K562 (cell line): Measurements from ENCODE around the gene CORO1A. TPM values are rescaled to one million over a fixed set of nuclear protein-coding genes. Genes with fewer than 3 reads are reported as not detected.

Source experiments
- ARID2 ChIP-seq: fragments of 450-650 bp; IDR thresholded peaks from 2 replicates; pipeline ENCODE4 v1.6.1; 2017; ENCODE audit warnings: antibody characterized with exemption, mild to moderate bottlenecking
- ATF1 ChIP-seq, 2 experiments: fragments of 450-650 bp in 1 of 2; IDR thresholded peaks; 2 replicates each; pipeline ENCODE4 v1.6.1; 2016; ENCODE audit warnings: missing compliant biosample characterization in 1 of 2, missing genetic modification characterization in 1 of 2
- ETS2 ChIP-seq: IDR thresholded peaks from 2 replicates; pipeline ENCODE4 v1.6.1; 2016; ENCODE audit warnings: borderline replicate concordance, missing genetic modification characterization, mild to moderate bottlenecking, moderate library complexity, missing compliant biosample characterization; ENCODE audit not compliant: poor library complexity, severe bottlenecking
- FOXJ2 ChIP-seq: fragments of 200-800 bp; sonication (Bioruptor generic); IDR thresholded peaks from 2 replicates; pipeline ENCODE4 v1.6.1; 2016; ENCODE audit warnings: missing genetic modification characterization, missing compliant biosample characterization
- HDAC2 ChIP-seq: fragments of 450-650 bp; IDR thresholded peaks from 2 replicates; pipeline ENCODE4 v1.6.1; 2016; ENCODE audit warnings: mild to moderate bottlenecking
- HMG20B ChIP-seq: fragments of 250-450 bp; sonication (Bioruptor Pico); IDR thresholded peaks from 2 replicates; pipeline ENCODE4 v1.5.0; 2021; ENCODE audit warnings: mild to moderate bottlenecking
- MCM3 ChIP-seq: fragments of 450-650 bp; IDR thresholded peaks from 2 replicates; pipeline ENCODE4 v1.6.1; 2016
- SIN3B ChIP-seq: fragments of 450-650 bp; IDR thresholded peaks from 2 replicates; pipeline ENCODE4 v1.6.1; 2017; ENCODE audit warnings: low read depth, mild to moderate bottlenecking, moderate library complexity
- SP1 ChIP-seq: sonication (generic); formaldehyde crosslinking; IDR thresholded peaks from 2 replicates; pipeline ENCODE4 v1.8.1; 2022; ENCODE audit warnings: mild to moderate bottlenecking, missing genetic modification reagents
- TBL1XR1 ChIP-seq, 2 experiments: IDR thresholded peaks; 2 replicates each; pipeline ENCODE4 v1.6.1; 2012; ENCODE audit warnings: improper control_type of control experiment in 2 of 2, low read length in 2 of 2, mild to moderate bottlenecking in 1 of 2
- TEAD1 ChIP-seq, 2 experiments: fragments of 450-650 bp in 1 of 2; sonication (generic) in 1 of 2; formaldehyde crosslinking; IDR thresholded peaks; 2 replicates each; pipeline versions ENCODE4 v1.4.0 to v1.8.0; 2020 to 2022; ENCODE audit warnings: mild to moderate bottlenecking in 2 of 2, missing genetic modification reagents in 1 of 2
- XRCC3 ChIP-seq: fragments of 450-650 bp; IDR thresholded peaks from 2 replicates; pipeline ENCODE4 v1.6.1; 2017; ENCODE audit warnings: mild to moderate bottlenecking, moderate library complexity
- ZNF316 ChIP-seq: fragments of 450-650 bp; IDR thresholded peaks from 2 replicates; pipeline ENCODE4 v1.6.1; 2016
- ZNF583 ChIP-seq: fragments of 250-450 bp; sonication (Bioruptor Pico); IDR thresholded peaks from 2 replicates; pipeline ENCODE4 v1.4.0; 2020
- ZNF717 ChIP-seq: fragments of 250-450 bp; sonication (Bioruptor Pico); IDR thresholded peaks from 2 replicates; pipeline ENCODE4 v1.5.0; 2021
- polyA plus RNA-seq, 8 experiments: library from polyadenylated mRNA; depleted of rRNA in 4 of 8; stranded (reverse) in 5 of 8; unstranded in 3 of 8; fragments of >200 nt; fragmentation: Nextera tagmentation in 2 of 8; fragmentation: Illumina TruSeq in 1 of 8; extraction: Ambion mirVana in 2 of 8; extraction: Trizol in 1 of 8; gene quantifications; 2 replicates each; pipeline versions ENCODE4 v1.2.1 to v1.2.3, GENCODE V29; 2011 to 2014; ENCODE audit warnings: inconsistent platforms in 1 of 8, missing spikeins in 1 of 8
- total RNA-seq, 7 experiments: library from RNA; depleted of rRNA in 6 of 7; stranded (reverse); fragments of >200 nt in 6 of 7; fragmentation: Illumina TruSeq in 2 of 7; extraction: Trizol in 2 of 7; gene quantifications; 2 replicates each; pipeline versions ENCODE4 v1.2.1 to v1.2.3, GENCODE V29; 2011 to 2021; ENCODE audit warnings: low replicate concordance in 1 of 7
- TF ChIP-seq, protein P1 (sequence below): fragments of 200-800 bp; sonication (Bioruptor generic); IDR thresholded peaks from 2 replicates; pipeline ENCODE4 v1.6.1; 2016; ENCODE audit warnings: missing genetic modification characterization, missing compliant biosample characterization
- TF ChIP-seq, protein P2 (sequence below): fragments of 450-650 bp; conservative IDR thresholded peaks from 2 replicates; pipeline ENCODE4 v1.6.1; 2016; ENCODE audit warnings: missing genetic modification characterization, low read depth, mild to moderate bottlenecking, missing compliant biosample characterization, moderate library complexity
- TF ChIP-seq, protein P3 (sequence below): fragments of 450-650 bp; formaldehyde crosslinking; IDR thresholded peaks from 2 replicates; pipeline ENCODE4 v1.4.0; 2022; ENCODE audit warnings: missing genetic modification characterization
- TF ChIP-seq, protein P4 (sequence below): fragments of 250-450 bp; sonication (Bioruptor Pico); IDR thresholded peaks from 2 replicates; pipeline ENCODE4 v1.8.0; 2022; ENCODE audit warnings: inconsistent platforms

The CORO1A gene
- total and polyA plus RNA-seq, 9 of the 15 experiments (the other 6 are each of a cell fraction or from before 2014, with no cell fraction given), result 0.22 to 23.8 (median 7.6) TPM

DNA sequence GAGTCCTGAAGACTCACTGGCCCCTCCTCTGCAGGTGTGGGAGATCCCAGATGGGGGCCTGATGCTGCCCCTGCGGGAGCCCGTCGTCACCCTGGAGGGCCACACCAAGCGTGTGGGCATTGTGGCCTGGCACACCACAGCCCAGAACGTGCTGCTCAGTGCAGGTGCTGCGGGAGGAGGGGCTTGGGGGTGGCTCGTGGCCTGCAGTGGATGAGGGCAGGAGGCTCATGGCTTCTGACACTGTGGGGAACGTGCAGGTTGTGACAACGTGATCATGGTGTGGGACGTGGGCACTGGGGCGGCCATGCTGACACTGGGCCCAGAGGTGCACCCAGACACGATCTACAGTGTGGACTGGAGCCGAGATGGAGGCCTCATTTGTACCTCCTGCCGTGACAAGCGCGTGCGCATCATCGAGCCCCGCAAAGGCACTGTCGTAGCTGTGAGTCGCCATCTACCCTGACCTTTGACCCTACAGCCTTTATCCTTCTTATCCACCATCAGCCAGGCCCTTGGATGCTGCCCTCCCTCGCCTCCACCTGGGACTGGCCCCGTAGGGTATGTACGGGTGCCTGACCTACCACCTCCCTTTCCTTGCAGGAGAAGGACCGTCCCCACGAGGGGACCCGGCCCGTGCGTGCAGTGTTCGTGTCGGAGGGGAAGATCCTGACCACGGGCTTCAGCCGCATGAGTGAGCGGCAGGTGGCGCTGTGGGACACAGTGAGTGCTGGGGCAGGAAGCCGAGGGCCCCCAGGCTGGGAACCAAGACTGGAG is 3.6 kb downstream of the CORO1A start (continued):
- TF ChIP-seq, protein P1, sequence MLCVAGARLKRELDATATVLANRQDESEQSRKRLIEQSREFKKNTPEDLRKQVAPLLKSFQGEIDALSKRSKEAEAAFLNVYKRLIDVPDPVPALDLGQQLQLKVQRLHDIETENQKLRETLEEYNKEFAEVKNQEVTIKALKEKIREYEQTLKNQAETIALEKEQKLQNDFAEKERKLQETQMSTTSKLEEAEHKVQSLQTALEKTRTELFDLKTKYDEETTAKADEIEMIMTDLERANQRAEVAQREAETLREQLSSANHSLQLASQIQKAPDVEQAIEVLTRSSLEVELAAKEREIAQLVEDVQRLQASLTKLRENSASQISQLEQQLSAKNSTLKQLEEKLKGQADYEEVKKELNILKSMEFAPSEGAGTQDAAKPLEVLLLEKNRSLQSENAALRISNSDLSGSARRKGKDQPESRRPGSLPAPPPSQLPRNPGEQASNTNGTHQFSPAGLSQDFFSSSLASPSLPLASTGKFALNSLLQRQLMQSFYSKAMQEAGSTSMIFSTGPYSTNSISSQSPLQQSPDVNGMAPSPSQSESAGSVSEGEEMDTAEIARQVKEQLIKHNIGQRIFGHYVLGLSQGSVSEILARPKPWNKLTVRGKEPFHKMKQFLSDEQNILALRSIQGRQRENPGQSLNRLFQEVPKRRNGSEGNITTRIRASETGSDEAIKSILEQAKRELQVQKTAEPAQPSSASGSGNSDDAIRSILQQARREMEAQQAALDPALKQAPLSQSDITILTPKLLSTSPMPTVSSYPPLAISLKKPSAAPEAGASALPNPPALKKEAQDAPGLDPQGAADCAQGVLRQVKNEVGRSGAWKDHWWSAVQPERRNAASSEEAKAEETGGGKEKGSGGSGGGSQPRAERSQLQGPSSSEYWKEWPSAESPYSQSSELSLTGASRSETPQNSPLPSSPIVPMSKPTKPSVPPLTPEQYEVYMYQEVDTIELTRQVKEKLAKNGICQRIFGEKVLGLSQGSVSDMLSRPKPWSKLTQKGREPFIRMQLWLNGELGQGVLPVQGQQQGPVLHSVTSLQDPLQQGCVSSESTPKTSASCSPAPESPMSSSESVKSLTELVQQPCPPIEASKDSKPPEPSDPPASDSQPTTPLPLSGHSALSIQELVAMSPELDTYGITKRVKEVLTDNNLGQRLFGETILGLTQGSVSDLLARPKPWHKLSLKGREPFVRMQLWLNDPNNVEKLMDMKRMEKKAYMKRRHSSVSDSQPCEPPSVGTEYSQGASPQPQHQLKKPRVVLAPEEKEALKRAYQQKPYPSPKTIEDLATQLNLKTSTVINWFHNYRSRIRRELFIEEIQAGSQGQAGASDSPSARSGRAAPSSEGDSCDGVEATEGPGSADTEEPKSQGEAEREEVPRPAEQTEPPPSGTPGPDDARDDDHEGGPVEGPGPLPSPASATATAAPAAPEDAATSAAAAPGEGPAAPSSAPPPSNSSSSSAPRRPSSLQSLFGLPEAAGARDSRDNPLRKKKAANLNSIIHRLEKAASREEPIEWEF (CRISPR knock-in tag), result no peak
- TF ChIP-seq ZNF583 (CRISPR knock-in tag) (no peak), TEAD1 (CRISPR knock-in tag; IDR thresholded peaks at IDR 0.05) (peak in 1 of 2 experiments; percentile 74; a peak in 1 of 4 replicates), MCM3 (no peak), ARID2 (no peak), HDAC2 (peak; percentile 92), ZNF316 (no peak), TBL1XR1 (IDR thresholded peaks at IDR 0.05; ENCODE audit: low read length in 2 of 2) (no peak), ETS2 (tag) (no peak), FOXJ2 (tag) (no peak), ZNF717 (no peak), SP1 (CRISPR knock-in tag) (no peak), SIN3B (no peak), XRCC3 (no peak), ATF1 (CRISPR knock-in tag; IDR thresholded peaks at IDR 0.05) (no peak), ATF1 (tag; IDR thresholded peaks at IDR 0.05) (peak; percentile 67), HMG20B (CRISPR knock-in tag) (no peak)
- TF ChIP-seq, protein P2, sequence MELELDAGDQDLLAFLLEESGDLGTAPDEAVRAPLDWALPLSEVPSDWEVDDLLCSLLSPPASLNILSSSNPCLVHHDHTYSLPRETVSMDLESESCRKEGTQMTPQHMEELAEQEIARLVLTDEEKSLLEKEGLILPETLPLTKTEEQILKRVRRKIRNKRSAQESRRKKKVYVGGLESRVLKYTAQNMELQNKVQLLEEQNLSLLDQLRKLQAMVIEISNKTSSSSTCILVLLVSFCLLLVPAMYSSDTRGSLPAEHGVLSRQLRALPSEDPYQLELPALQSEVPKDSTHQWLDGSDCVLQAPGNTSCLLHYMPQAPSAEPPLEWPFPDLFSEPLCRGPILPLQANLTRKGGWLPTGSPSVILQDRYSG (tag), result no peak
- TF ChIP-seq, protein P3, sequence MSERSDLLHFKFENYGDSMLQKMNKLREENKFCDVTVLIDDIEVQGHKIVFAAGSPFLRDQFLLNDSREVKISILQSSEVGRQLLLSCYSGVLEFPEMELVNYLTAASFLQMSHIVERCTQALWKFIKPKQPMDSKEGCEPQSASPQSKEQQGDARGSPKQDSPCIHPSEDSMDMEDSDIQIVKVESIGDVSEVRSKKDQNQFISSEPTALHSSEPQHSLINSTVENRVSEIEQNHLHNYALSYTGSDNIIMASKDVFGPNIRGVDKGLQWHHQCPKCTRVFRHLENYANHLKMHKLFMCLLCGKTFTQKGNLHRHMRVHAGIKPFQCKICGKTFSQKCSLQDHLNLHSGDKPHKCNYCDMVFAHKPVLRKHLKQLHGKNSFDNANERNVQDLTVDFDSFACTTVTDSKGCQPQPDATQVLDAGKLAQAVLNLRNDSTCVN (CRISPR knock-in tag), result no peak
- TF ChIP-seq, protein P4, sequence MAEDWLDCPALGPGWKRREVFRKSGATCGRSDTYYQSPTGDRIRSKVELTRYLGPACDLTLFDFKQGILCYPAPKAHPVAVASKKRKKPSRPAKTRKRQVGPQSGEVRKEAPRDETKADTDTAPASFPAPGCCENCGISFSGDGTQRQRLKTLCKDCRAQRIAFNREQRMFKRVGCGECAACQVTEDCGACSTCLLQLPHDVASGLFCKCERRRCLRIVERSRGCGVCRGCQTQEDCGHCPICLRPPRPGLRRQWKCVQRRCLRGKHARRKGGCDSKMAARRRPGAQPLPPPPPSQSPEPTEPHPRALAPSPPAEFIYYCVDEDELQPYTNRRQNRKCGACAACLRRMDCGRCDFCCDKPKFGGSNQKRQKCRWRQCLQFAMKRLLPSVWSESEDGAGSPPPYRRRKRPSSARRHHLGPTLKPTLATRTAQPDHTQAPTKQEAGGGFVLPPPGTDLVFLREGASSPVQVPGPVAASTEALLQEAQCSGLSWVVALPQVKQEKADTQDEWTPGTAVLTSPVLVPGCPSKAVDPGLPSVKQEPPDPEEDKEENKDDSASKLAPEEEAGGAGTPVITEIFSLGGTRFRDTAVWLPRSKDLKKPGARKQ (CRISPR knock-in tag), result no peak
